ENCODE measurements around the gene ERICH6B.

GRCh38 chr13:45534604-45535003 is 80.9 kb downstream of the ERICH6B start:
- TF ChIP-seq ESRRG (CRISPR knock-in tag; IDR thresholded peaks at IDR 0.05), result no peak
- no peak for TF ChIP-seq PATZ1 (CRISPR knock-in tag; IDR thresholded peaks at IDR 0.05; ENCODE audit: borderline replicate concordance)

Measured in SK-N-SH treated with all-trans-retinoic acid at 6 μM for 48 hours (cell line).